K562 (cell line): Measurements from ENCODE around the gene MINDY4. TPM values are rescaled to one million over a fixed set of nuclear protein-coding genes. Genes with fewer than 3 reads are reported as not detected.

ENCODE experiments used
- ATF1 ChIP-seq, 2 experiments: fragments of 450-650 bp in 1 of 2; IDR thresholded peaks; 2 replicates each; pipeline ENCODE4 v1.6.1; 2016; ENCODE audit warnings: missing compliant biosample characterization in 1 of 2, missing genetic modification characterization in 1 of 2
- CEBPG ChIP-seq, 3 experiments: fragments of 200-800 bp in 1 of 3; sonication (Bioruptor generic) in 1 of 3; sonication (generic) in 1 of 3; formaldehyde crosslinking in 1 of 3; IDR thresholded peaks in 2 of 3; conservative IDR thresholded peaks in 1 of 3; 2 replicates each; pipeline versions ENCODE4 v1.6.1 to v1.8.0; 2016 to 2022; ENCODE audit warnings: missing compliant biosample characterization in 2 of 3, missing genetic modification characterization in 2 of 3, mild to moderate bottlenecking in 1 of 3, missing genetic modification reagents in 1 of 3
- CHAMP1 ChIP-seq: fragments of 450-650 bp; IDR thresholded peaks from 2 replicates; pipeline ENCODE4 v1.6.1; 2016; ENCODE audit warnings: mild to moderate bottlenecking
- CREB5 ChIP-seq: fragments of 250-450 bp; sonication (Bioruptor Pico); IDR thresholded peaks from 2 replicates; pipeline ENCODE4 v1.5.0; 2020; ENCODE audit warnings: mild to moderate bottlenecking
- CTCF ChIP-seq, 3 experiments: IDR thresholded peaks in 2 of 3; conservative IDR thresholded peaks in 1 of 3; 2 replicates each; pipeline ENCODE4 v1.5.1; 2011 to 2012; ENCODE audit warnings: low read length in 3 of 3, mild to moderate bottlenecking in 3 of 3, control low read depth in 2 of 3, improper control_type of control experiment in 1 of 3, inconsistent platforms in 1 of 3, low read depth in 1 of 3, mixed read lengths in 1 of 3, moderate library complexity in 1 of 3; ENCODE audit not compliant: insufficient read depth in 2 of 3
- E2F4 ChIP-seq: sonication (generic); formaldehyde crosslinking; IDR thresholded peaks from 2 replicates; pipeline ENCODE4 v1.8.0; 2022; ENCODE audit warnings: mild to moderate bottlenecking, low read depth, missing genetic modification reagents
- FOXK1 ChIP-seq: sonication (generic); formaldehyde crosslinking; IDR thresholded peaks from 2 replicates; pipeline ENCODE4 v1.8.0; 2022; ENCODE audit warnings: missing genetic modification reagents, mild to moderate bottlenecking, borderline replicate concordance
- KLF1 ChIP-seq: fragments of 450-650 bp; IDR thresholded peaks from 2 replicates; pipeline ENCODE4 v1.6.1; 2016; ENCODE audit warnings: missing genetic modification characterization, missing compliant biosample characterization
- MNT ChIP-seq, 2 experiments: fragments of 450-650 bp; conservative IDR thresholded peaks; 2 replicates each; pipeline ENCODE4 v1.6.1; 2017; ENCODE audit warnings: mild to moderate bottlenecking in 2 of 2, moderate library complexity in 2 of 2
- SMAD4 ChIP-seq: fragments of 250-450 bp; sonication (Bioruptor Pico); conservative IDR thresholded peaks from 2 replicates; pipeline ENCODE4 v1.8.0; 2021; ENCODE audit warnings: inconsistent platforms, mild to moderate bottlenecking, moderate library complexity
- SPI1 ChIP-seq: IDR thresholded peaks from 2 replicates; pipeline ENCODE4 v1.6.1; 2011; ENCODE audit warnings: low read depth, low read length, control low read depth, borderline replicate concordance
- SRSF7 ChIP-seq: fragments of 200-400 bp; formaldehyde crosslinking; optimal IDR thresholded peaks from 2 replicates; pipeline ENCODE3; 2017; ENCODE audit warnings: mild to moderate bottlenecking, low read depth, low read length
- ZBTB17 ChIP-seq: fragments of 450-650 bp; formaldehyde crosslinking; IDR thresholded peaks from 2 replicates; pipeline ENCODE4 v1.4.0; 2020; ENCODE audit warnings: mild to moderate bottlenecking
- ZFPM2 ChIP-seq: fragments of 250-450 bp; sonication (Bioruptor Pico); IDR thresholded peaks from 2 replicates; pipeline ENCODE4 v1.5.1; 2022; ENCODE audit warnings: mild to moderate bottlenecking
- ZNF140 ChIP-seq: fragments of 250-450 bp; sonication (Bioruptor Pico); IDR thresholded peaks from 2 replicates; pipeline ENCODE4 v1.8.0; 2021; ENCODE audit warnings: moderate library complexity, mild to moderate bottlenecking, inconsistent platforms
- polyA plus RNA-seq, 8 experiments: library from polyadenylated mRNA; depleted of rRNA in 4 of 8; stranded (reverse) in 5 of 8; unstranded in 3 of 8; fragments of >200 nt; fragmentation: Nextera tagmentation in 2 of 8; fragmentation: Illumina TruSeq in 1 of 8; extraction: Ambion mirVana in 2 of 8; extraction: Trizol in 1 of 8; gene quantifications; 2 replicates each; pipeline versions ENCODE4 v1.2.1 to v1.2.3, GENCODE V29; 2011 to 2014; ENCODE audit warnings: inconsistent platforms in 1 of 8, missing spikeins in 1 of 8
- total RNA-seq, 7 experiments: library from RNA; depleted of rRNA in 6 of 7; stranded (reverse); fragments of >200 nt in 6 of 7; fragmentation: Illumina TruSeq in 2 of 7; extraction: Trizol in 2 of 7; gene quantifications; 2 replicates each; pipeline versions ENCODE4 v1.2.1 to v1.2.3, GENCODE V29; 2011 to 2021; ENCODE audit warnings: low replicate concordance in 1 of 7

The MINDY4 gene
- total and polyA plus RNA-seq, 9 of the 15 experiments (the other 6 are each of a cell fraction or from before 2014, with no cell fraction given), result 2.1 to 16.7 (median 11.0) TPM

GRCh38 chr7:30938435-30939316 is 167.5 kb downstream of the MINDY4 start (continued):
- TF ChIP-seq CTCF (IDR thresholded peaks at IDR 0.05 in 2 of 3, conservative IDR thresholded peaks at IDR 0.05 in 1 of 3; ENCODE audit: insufficient read depth in 2 of 3, low read depth in 1 of 3, low read length in 3 of 3) (peak; percentile 94 to 97 (median 95)), SPI1 (no peak), FOXK1 (CRISPR knock-in tag) (no peak), ZFPM2 (no peak), CEBPG (CRISPR knock-in tag; IDR thresholded peaks at IDR 0.05) (no peak), CEBPG (tag; conservative IDR thresholded peaks at IDR 0.05 in 1 of 2, IDR thresholded peaks at IDR 0.05 in 1 of 2) (0 out of 4 replicates have a peak, but pooled peaks of 1 of the 2 experiments have one; percentile 22), ZBTB17 (CRISPR knock-in tag) (no peak), SMAD4 (CRISPR knock-in tag) (0 out of 2 replicates have a peak, but pooled peaks have one; percentile 23), KLF1 (tag) (no peak), E2F4 (CRISPR knock-in tag) (no peak), MNT (conservative IDR thresholded peaks at IDR 0.05) (no peak), CREB5 (CRISPR knock-in tag) (no peak), ATF1 (CRISPR knock-in tag; IDR thresholded peaks at IDR 0.05) (peak; percentile 75), ATF1 (tag; IDR thresholded peaks at IDR 0.05) (peak; percentile 63), ZNF140 (CRISPR knock-in tag) (no peak), SRSF7 (no peak), CHAMP1 (no peak)
